PC-9 (cell line): ENCODE data around the gene AP1G2. TPM values are rescaled to one million over a fixed set of nuclear protein-coding genes. Genes with fewer than 3 reads are reported as not detected.

ENCODE experiments used
- BruUV-seq: library from RNA; stranded (reverse); fragments of 400-500 nt; replicated peaks from 2 replicates; lab custom pipeline; 2021; lab: Mats Ljungman, UMichigan
- CTCF ChIA-PET: fragments of 300-600 bp; sonication (Branson Sonifier 250); formaldehyde crosslinking; loops from one replicate; lab custom pipeline; 2022; ENCODE audit warnings: antibody characterized with exemption; lab: Charles Lee
- POLR2A ChIA-PET: fragments of 300-600 bp; sonication (Branson Sonifier 250); formaldehyde crosslinking; loops from one replicate; lab custom pipeline; 2022; ENCODE audit warnings: antibody characterized with exemption; ENCODE audit not compliant: unreplicated experiment; lab: Charles Lee
- DNase-seq, 2 experiments: peaks; one replicate each; pipeline versions ENCODE4 v3.0.0 to v3.0.0-alpha.2; 2015 to 2022; ENCODE audit warnings: mixed read lengths in 1 of 2
- H2AFZ ChIP-seq: fragments of 200-600 bp; sonication (generic); 2 replicates; pipeline ENCODE4 v1.8.1; 2017; ENCODE audit warnings: antibody characterized with exemption
- H3F3A ChIP-seq: fragments of 200-600 bp; sonication (generic); 2 replicates; pipeline ENCODE4 v1.8.1; 2017; ENCODE audit warnings: antibody characterized with exemption, mild to moderate bottlenecking, low read depth; ENCODE audit not compliant: insufficient read depth
- H3K27ac ChIP-seq: fragments of 200-600 bp; sonication (generic); 2 replicates; pipeline ENCODE4 v1.6.1; 2016; ENCODE audit warnings: mixed run types
- H3K27me3 ChIP-seq: fragments of 200-600 bp; sonication (generic); 2 replicates; pipeline ENCODE4 v1.6.1; 2016; ENCODE audit warnings: low read depth, mixed run types; ENCODE audit not compliant: insufficient read depth
- H3K36me3 ChIP-seq: fragments of 200-600 bp; sonication (generic); 2 replicates; pipeline ENCODE4 v1.6.1; 2016; ENCODE audit warnings: low read depth, mixed run types
- H3K4me1 ChIP-seq: fragments of 200-600 bp; sonication (generic); replicated peaks from 2 replicates; pipeline ENCODE4 v1.6.1; 2016; ENCODE audit warnings: mixed run types; ENCODE audit not compliant: insufficient read depth
- H3K4me2 ChIP-seq: fragments of 200-600 bp; sonication (generic); 2 replicates; pipeline ENCODE4 v1.6.1; 2017; ENCODE audit warnings: mixed run types
- H3K4me3 ChIP-seq: fragments of 200-600 bp; sonication (generic); 2 replicates; pipeline ENCODE4 v1.6.1; 2016; ENCODE audit warnings: mixed run types
- H3K79me2 ChIP-seq: fragments of 200-600 bp; sonication (generic); 2 replicates; pipeline ENCODE4 v1.6.1; 2017; ENCODE audit warnings: low read depth, mixed run types
- H3K9me2 ChIP-seq: fragments of 200-600 bp; sonication (generic); 2 replicates; pipeline ENCODE4 v1.8.1; 2017; ENCODE audit warnings: mild to moderate bottlenecking; ENCODE audit not compliant: insufficient read depth
- H3K9me3 ChIP-seq: fragments of 200-600 bp; sonication (generic); 2 replicates; pipeline ENCODE4 v1.8.1; 2016; ENCODE audit warnings: low read depth; ENCODE audit not compliant: insufficient read depth
- H4K20me1 ChIP-seq: fragments of 200-600 bp; sonication (generic); 2 replicates; pipeline ENCODE4 v1.8.1; 2017; ENCODE audit not compliant: insufficient read depth
- EZH2 ChIP-seq: fragments of 200-600 bp; sonication (generic); IDR thresholded peaks from 2 replicates; pipeline ENCODE4 v1.8.0; 2017; ENCODE audit warnings: antibody characterized with exemption, low read depth
- intact Hi-C: fragments of 100-400 bp; cut with micrococcal nuclease; formaldehyde crosslinking; loops from one replicate; pipeline ENCODE4 v1.10.0; 2022; ENCODE audit not compliant: unreplicated experiment
- total RNA-seq: library from RNA; stranded (reverse); gene quantifications from 2 replicates; pipeline ENCODE4 v1.2.3, GENCODE V29; 2021
- TF ChIP-seq, protein P1 (sequence below): fragments of 200-600 bp; sonication (generic); conservative IDR thresholded peaks from 2 replicates; pipeline ENCODE4 v1.6.1; 2017; ENCODE audit warnings: mixed run types, antibody characterized with exemption, mild to moderate bottlenecking, moderate library complexity

The AP1G2 gene
- total RNA-seq, 1 experiment from 2014 or later, result 128 TPM

DNA sequence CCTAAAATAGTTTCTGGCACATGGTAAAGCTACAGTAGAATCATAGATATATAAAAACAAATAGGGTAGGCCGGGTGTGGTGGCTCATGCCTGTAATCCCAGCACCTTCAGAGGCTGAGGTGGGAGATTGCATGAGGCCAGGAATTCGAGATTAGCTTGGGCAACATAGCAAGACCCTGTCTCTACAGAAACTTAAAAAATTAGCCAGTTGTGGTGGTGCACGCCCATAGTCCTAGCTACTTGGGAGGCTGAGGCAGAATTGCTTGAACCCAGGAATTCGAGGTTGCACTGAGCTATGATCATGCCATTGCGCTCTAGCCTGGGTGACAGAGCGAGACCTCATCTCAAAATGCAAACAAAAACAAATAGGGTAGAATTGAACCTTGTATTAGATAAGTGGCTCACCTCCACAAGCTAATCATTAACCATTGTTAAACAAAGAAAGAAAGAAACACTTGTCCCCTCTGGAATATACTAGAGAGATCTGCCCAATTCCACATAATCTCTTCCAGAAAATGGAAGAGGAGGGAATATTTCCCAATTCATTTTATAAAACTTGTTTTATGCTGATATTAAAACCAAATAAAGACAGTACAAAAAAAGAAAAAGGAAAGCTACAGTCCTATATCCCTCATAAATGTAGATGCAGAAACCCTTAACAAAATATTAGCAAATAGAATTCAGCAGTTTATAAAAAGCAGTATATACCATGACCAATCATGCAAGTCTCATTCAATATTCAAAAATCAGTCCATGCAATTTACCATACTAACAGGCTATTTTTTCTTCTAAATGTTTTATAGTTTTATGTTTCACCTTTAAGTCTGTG is 45.9 kb upstream of the AP1G2 start:
- no peaks in the 10 kb centered on the region for H3K79me2 ChIP-seq
- H3K9me3 ChIP-seq, result no peaks in the 10 kb centered on the region
- TF ChIP-seq, protein P1, sequence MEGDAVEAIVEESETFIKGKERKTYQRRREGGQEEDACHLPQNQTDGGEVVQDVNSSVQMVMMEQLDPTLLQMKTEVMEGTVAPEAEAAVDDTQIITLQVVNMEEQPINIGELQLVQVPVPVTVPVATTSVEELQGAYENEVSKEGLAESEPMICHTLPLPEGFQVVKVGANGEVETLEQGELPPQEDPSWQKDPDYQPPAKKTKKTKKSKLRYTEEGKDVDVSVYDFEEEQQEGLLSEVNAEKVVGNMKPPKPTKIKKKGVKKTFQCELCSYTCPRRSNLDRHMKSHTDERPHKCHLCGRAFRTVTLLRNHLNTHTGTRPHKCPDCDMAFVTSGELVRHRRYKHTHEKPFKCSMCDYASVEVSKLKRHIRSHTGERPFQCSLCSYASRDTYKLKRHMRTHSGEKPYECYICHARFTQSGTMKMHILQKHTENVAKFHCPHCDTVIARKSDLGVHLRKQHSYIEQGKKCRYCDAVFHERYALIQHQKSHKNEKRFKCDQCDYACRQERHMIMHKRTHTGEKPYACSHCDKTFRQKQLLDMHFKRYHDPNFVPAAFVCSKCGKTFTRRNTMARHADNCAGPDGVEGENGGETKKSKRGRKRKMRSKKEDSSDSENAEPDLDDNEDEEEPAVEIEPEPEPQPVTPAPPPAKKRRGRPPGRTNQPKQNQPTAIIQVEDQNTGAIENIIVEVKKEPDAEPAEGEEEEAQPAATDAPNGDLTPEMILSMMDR, result no peak
- TF ChIP-seq EZH2, result no peak
- no peaks in the 10 kb centered on the region for H3K27me3 ChIP-seq
- no peak for DNase-seq
- H3K4me1 ChIP-seq, result peaks cover 19% of the 10 kb centered on the region
- H4K20me1 ChIP-seq, result no peaks in the 10 kb centered on the region
- H3K9me2 ChIP-seq, result no peaks in the 10 kb centered on the region
- no peak overlapping the region for H3K4me2 ChIP-seq
- H3K27ac ChIP-seq, result no peak overlapping the region
- BruUV-seq, result no TSS peak
- H3F3A ChIP-seq, result peaks cover 3% of the 10 kb centered on the region
- H3K4me3 ChIP-seq, result no peak overlapping the region
- H3K36me3 ChIP-seq, result no peaks in the 10 kb centered on the region
- no peak overlapping the region for H2AFZ ChIP-seq
- ChIA-PET POLR2A (interaction anchor here (0.5 to 0.6 kb wide), 2 partner anchors 32 to 329 kb away, joined by 3 to 4 read pairs; no protein-coding TSS in a partner anchor), CTCF (no interaction called here)
- intact Hi-C loops, result no loop called here

DNA sequence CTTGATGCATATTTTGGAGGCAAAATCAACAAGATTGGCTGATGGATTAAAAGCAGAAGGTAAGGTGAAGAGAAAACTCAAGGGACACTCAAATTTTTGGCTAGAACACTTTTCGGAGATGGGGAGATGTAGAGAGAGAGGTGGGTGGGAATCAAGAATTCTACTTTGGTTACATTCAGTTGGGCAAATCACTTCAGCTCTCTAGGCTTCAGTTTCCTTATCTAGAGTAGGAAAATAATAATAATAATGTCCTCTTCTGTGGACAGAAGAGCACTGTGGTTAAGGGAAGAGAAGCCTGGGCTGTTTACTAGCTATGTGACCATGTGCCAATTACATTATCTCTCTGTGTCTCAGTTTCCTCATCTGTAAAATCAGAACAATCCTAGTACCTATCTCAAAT is 45.2 kb upstream of the AP1G2 start:
- Histone ChIP-seq H3F3A (peaks cover 3% of the 10 kb centered on the region), H4K20me1 (no peaks in the 10 kb centered on the region), H3K9me2 (no peaks in the 10 kb centered on the region), H3K4me3 (no peak overlapping the region), H3K36me3 (no peaks in the 10 kb centered on the region), H2AFZ (no peak overlapping the region), H3K27ac (no peak overlapping the region), H3K4me2 (no peak overlapping the region), H3K9me3 (no peaks in the 10 kb centered on the region), H3K79me2 (no peaks in the 10 kb centered on the region), H3K4me1 (peaks cover 19% of the 10 kb centered on the region), H3K27me3 (no peaks in the 10 kb centered on the region)
- CTCF ChIA-PET, result interaction anchor here (0.7 kb wide), 1 partner anchor 21 kb away, joined by 4 read pairs; no protein-coding TSS in a partner anchor
- TF ChIP-seq, protein P1, result no peak
- no peak for TF ChIP-seq EZH2
- no peak for DNase-seq
- intact Hi-C loops, result no loop called here
- POLR2A ChIA-PET, result no interaction called here
- BruUV-seq, result no TSS peak

GRCh38 chr14:23612354-23612732 is 44.8 kb upstream of the AP1G2 start:
- H3K9me3 ChIP-seq, result no peaks in the 10 kb centered on the region
- no peak for DNase-seq
- no peak overlapping the region for H2AFZ ChIP-seq
- 0 out of 2 replicates have a peak overlapping the region, but pooled peaks have one; percentile 65 for H3K4me2 ChIP-seq
- no peak overlapping the region for H3K27ac ChIP-seq
- H3K79me2 ChIP-seq, result no peaks in the 10 kb centered on the region
- intact Hi-C loops, result no loop called here
- H3K4me3 ChIP-seq, result no peak overlapping the region
- H3K9me2 ChIP-seq, result no peaks in the 10 kb centered on the region
- no peaks in the 10 kb centered on the region for H3K36me3 ChIP-seq
- peaks cover 3% of the 10 kb centered on the region for H3F3A ChIP-seq
- BruUV-seq, result no TSS peak
- H4K20me1 ChIP-seq, result no peaks in the 10 kb centered on the region
- peaks cover 19% of the 10 kb centered on the region for H3K4me1 ChIP-seq
- ChIA-PET POLR2A (no interaction called here), CTCF (interaction anchor here (0.7 kb wide), 1 partner anchor 22 kb away, joined by 4 read pairs; no protein-coding TSS in a partner anchor)
- no peaks in the 10 kb centered on the region for H3K27me3 ChIP-seq
- no peak for TF ChIP-seq EZH2
- TF ChIP-seq, protein P1, result no peak
